Hematopoietic multipotent progenitor cell treated with erythropoietin and hydrocortisone succinate and interleukin-3 and kit ligand, for 8 days (in vitro differentiated cells): ENCODE results near the gene METTL25B.

Experiments used
- DNase-seq: peaks from one replicate; pipeline ENCODE4 v3.0.0-alpha.2; 2015

METTL25B gene

GRCh38 chr1:156773607-156774006 is 45.3 kb downstream of the METTL25B start:
- DNase-seq: no peak

DNA sequence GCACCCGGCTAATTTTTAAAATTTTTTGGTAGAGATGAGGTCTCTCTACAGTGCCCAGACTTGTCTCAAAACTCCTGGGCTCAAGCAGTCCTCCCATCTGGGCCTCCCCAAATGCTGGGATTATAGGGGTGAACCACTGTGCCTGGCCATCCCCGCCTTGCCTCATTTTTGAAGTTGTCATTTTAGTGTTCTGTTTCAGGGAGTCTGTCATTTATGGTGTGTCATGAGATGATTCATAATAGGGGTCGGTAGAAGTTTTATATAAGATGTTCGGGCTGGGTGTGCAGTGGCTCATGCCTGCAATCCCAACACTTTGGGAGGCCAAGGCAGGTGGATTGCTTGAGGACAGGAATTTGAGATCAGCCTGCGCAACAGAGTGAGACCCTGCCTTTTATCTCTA is 47.5 kb downstream of the METTL25B start:
- DNase-seq: no peak

GRCh38 chr1:156776942-156777341 is 48.7 kb downstream of the METTL25B start:
- no peak for DNase-seq

DNA sequence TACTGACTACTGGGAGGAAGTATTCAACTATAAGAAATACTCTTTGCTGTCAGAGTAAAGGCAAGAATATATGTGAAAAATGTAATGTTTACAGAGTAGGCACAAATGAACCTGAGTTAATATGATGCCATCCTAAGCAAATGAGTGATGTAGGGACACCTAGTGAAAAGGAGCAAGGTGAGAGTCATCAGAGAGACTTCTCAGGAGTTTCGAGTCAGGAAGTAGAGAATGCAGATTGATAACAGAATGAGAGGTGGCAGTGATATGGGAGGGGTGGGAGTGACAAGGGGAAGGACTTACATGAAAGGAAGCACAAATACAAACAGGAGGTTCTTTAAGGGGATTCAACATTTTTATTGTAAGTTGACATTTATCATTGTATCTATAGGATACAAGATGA is 49.3 kb downstream of the METTL25B start:
- DNase-seq: no peak

- DNase-seq: no peak
Observed at GRCh38 chr1:156781585-156782186, 53.4 kb downstream of the METTL25B start.

DNA sequence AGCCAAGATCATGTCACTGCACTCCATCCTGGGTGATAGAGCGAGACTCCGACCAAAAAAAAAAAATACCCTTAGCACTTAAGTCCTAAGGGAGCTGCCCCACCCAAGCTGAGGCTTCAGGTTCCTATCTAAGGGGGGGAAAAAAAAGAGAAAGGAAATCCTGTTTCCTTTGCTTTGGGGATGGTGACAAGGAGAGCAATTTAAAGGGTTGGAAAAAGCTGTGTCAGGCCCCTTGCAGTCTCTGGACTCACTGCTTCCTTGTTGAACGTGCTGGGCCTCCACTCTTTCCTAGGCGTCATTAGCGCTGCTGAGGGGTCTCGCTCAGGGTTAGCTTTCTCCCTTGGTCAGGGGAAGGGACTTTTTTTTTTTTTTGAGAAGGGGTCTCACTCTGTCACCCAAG is 57.2 kb downstream of the METTL25B start:
- DNase-seq: no peak
